HepG2 (cell line): Measurements from ENCODE around the gene HINT1. TPM values are rescaled to one million over a fixed set of nuclear protein-coding genes. Genes with fewer than 3 reads are reported as not detected.

Experiments used
- ATAC-seq: fragments of 200-7000 bp; cut with Tn5 transposase; 3 replicates; pipeline ENCODE4 v1.9.1; 2020; ENCODE audit warnings: mild to moderate bottlenecking, moderate library complexity
- BruUV-seq: library from RNA; stranded (reverse); fragments of 400-500 nt; replicated peaks from 2 replicates; lab custom pipeline; 2021; lab: Mats Ljungman, UMichigan
- CTCF ChIA-PET: fragments of 300-600 bp; formaldehyde crosslinking; extraction: SDS; loops from one replicate; lab custom pipeline; 2021; ENCODE audit warnings: low total read pairs, inconsistent platforms, low intra/inter-chr PET ratio; lab: Yijun Ruan, JAX
- POLR2A ChIA-PET: fragments of 350-600 bp; sonication (Branson Sonifier 250); formaldehyde crosslinking; loops from one replicate; lab custom pipeline; 2020; ENCODE audit warnings: antibody characterized with exemption, inconsistent platforms; lab: Yijun Ruan, JAX
- DNase-seq: peaks from one replicate; pipeline ENCODE4 v3.0.0-alpha.2; 2015; ENCODE audit warnings: low spot score
- FAIRE-seq: peaks from 3 replicates; lab custom pipeline; 2011; peaks lifted over from hg19 to GRCh38; lab: Jason Lieb, UNC
- H2AFZ ChIP-seq: one replicate; pipeline ENCODE4 v1.6.1; 2011; ENCODE audit warnings: low read length, inconsistent platforms
- H3K27ac ChIP-seq: fragments of 300-600 bp; 3 replicates; pipeline ENCODE4 v1.8.0; 2011; ENCODE audit warnings: mixed run types, mild to moderate bottlenecking, mixed read lengths, low read length, inconsistent platforms; ENCODE audit not compliant: insufficient read depth; ENCODE audit errors: extremely low read length
- H3K27me3 ChIP-seq, 2 experiments: fragments of 200-600 bp in 1 of 2; 2 replicates in 1 of 2; 3 replicates in 1 of 2; pipeline versions ENCODE4 v1.6.0 to v1.8.0; 2011; ENCODE audit warnings: low read length in 2 of 2, mild to moderate bottlenecking in 2 of 2, moderate library complexity in 2 of 2, inconsistent platforms in 1 of 2; ENCODE audit not compliant: insufficient read depth in 2 of 2, control insufficient read depth in 1 of 2
- H3K36me3 ChIP-seq, 2 experiments: fragments of 200-600 bp in 1 of 2; replicated peaks in 1 of 2; 2 replicates in 1 of 2; 3 replicates in 1 of 2; pipeline versions ENCODE4 v1.5.1 to v1.8.0; 2011; ENCODE audit warnings: low read length in 2 of 2, inconsistent platforms in 1 of 2; ENCODE audit not compliant: insufficient read depth in 2 of 2, control insufficient read depth in 1 of 2
- H3K4me1 ChIP-seq: 2 replicates; pipeline ENCODE4 v1.5.1; 2012; ENCODE audit warnings: low read length, inconsistent platforms; ENCODE audit not compliant: insufficient read depth
- H3K4me2 ChIP-seq: 2 replicates; pipeline ENCODE4 v1.6.0; 2011; ENCODE audit warnings: low read depth, low read length, inconsistent platforms
- H3K4me3 ChIP-seq, 3 experiments: fragments of 200-600 bp in 1 of 3; sonication (generic), shearing (Covaris generic) in 1 of 3; replicated peaks in 1 of 3; 2 replicates each; pipeline ENCODE4 v1.5.1; 2011 to 2016; ENCODE audit warnings: low read length in 3 of 3, inconsistent platforms in 2 of 3, low read depth in 2 of 3, mild to moderate bottlenecking in 2 of 3, control low read depth in 1 of 3, mixed read lengths in 1 of 3; ENCODE audit not compliant: insufficient read depth in 1 of 3
- H3K79me2 ChIP-seq: one replicate; pipeline ENCODE4 v1.6.1; 2011; ENCODE audit warnings: low read length, inconsistent platforms; ENCODE audit not compliant: insufficient read depth
- H3K9ac ChIP-seq: 2 replicates; pipeline ENCODE4 v1.6.0; 2011; ENCODE audit warnings: mild to moderate bottlenecking, low read depth, low read length, inconsistent platforms; ENCODE audit not compliant: insufficient read depth
- H3K9me3 ChIP-seq: 2 replicates; pipeline ENCODE4 v1.5.1; 2012; ENCODE audit warnings: mild to moderate bottlenecking, low read length
- H4K20me1 ChIP-seq: 2 replicates; pipeline ENCODE4 v1.6.0; 2011; ENCODE audit warnings: inconsistent platforms, mild to moderate bottlenecking, low read length, moderate library complexity; ENCODE audit not compliant: insufficient read depth
- HHEX ChIP-seq: IDR thresholded peaks from 2 replicates; pipeline ENCODE4 v1.6.1; 2016; ENCODE audit warnings: control low read depth
- MEIS1 ChIP-seq: sonication (generic); formaldehyde crosslinking; IDR thresholded peaks from 2 replicates; pipeline ENCODE4 v1.9.0; 2021; ENCODE audit warnings: mild to moderate bottlenecking, missing genetic modification reagents, moderate library complexity, borderline replicate concordance
- PBX2 ChIP-seq: IDR thresholded peaks from 2 replicates; pipeline ENCODE4 v1.6.1; 2016; ENCODE audit warnings: control low read depth
- THAP9 ChIP-seq: sonication (generic); formaldehyde crosslinking; IDR thresholded peaks from 2 replicates; pipeline ENCODE4; 2020; ENCODE audit warnings: missing genetic modification reagents, mild to moderate bottlenecking, borderline replicate concordance
- ZMYM3 ChIP-seq: sonication (generic); formaldehyde crosslinking; IDR thresholded peaks from 2 replicates; pipeline ENCODE4 v1.5.1; 2020; ENCODE audit warnings: mild to moderate bottlenecking, missing genetic modification reagents
- ZNF136 ChIP-seq: sonication (generic); formaldehyde crosslinking; IDR thresholded peaks from 2 replicates; pipeline ENCODE4 v1.8.1; 2022; ENCODE audit warnings: low read depth, mild to moderate bottlenecking, moderate library complexity, missing genetic modification reagents
- ZNF557 ChIP-seq: sonication (generic); formaldehyde crosslinking; IDR thresholded peaks from 2 replicates; pipeline ENCODE4 v1.4.0; 2020; ENCODE audit warnings: missing genetic modification reagents
- ZNF558 ChIP-seq: sonication (generic); formaldehyde crosslinking; IDR thresholded peaks from 2 replicates; pipeline ENCODE4 v1.9.0; 2022; ENCODE audit warnings: mild to moderate bottlenecking, missing genetic modification reagents, borderline replicate concordance
- ZNF589 ChIP-seq: sonication (generic); formaldehyde crosslinking; conservative IDR thresholded peaks from 2 replicates; pipeline ENCODE4 v1.8.0; 2022; ENCODE audit warnings: mild to moderate bottlenecking, moderate library complexity, missing genetic modification reagents
- WGBS: methylation state at CpG from one replicate; pipeline ENCODE4 v1.1.6; 2017; ENCODE audit warnings: low lambda C conversion rate; 5-methylcytosine and 5-hydroxymethylcytosine counted together
- in situ Hi-C: cut with HindIII; loops from 2 replicates; pipeline ENCODE4 v1.10.0; 2017; ENCODE audit warnings: low pct_unique_long_range_greater_than_20kb; ENCODE audit not compliant: extremely low pct_ligation_motif_present
- intact Hi-C: fragments of 100-400 bp; cut with micrococcal nuclease; formaldehyde crosslinking; loops from one replicate; pipeline ENCODE4 v1.10.0; 2022; ENCODE audit not compliant: unreplicated experiment
- polyA plus RNA-seq, 8 experiments: library from polyadenylated mRNA; depleted of rRNA in 3 of 8; stranded (reverse) in 7 of 8; unstranded in 1 of 8; fragments of >200 nt; fragmentation: Illumina TruSeq in 4 of 8; extraction: Trizol in 4 of 8; gene quantifications; 2 replicates each; pipeline versions ENCODE4 v1.2.1 to v1.2.3, GENCODE V29; 2011 to 2016; ENCODE audit warnings: low read depth in 4 of 8, missing spikeins in 1 of 8, mixed read lengths in 1 of 8; ENCODE audit not compliant: insufficient read depth in 1 of 8
- total RNA-seq, 5 experiments: library from RNA; depleted of rRNA; stranded (reverse); fragments of >200 nt; fragmentation: Illumina TruSeq; extraction: Trizol; gene quantifications; 2 replicates each; pipeline ENCODE4 v1.2.3, GENCODE V29; 2016; ENCODE audit warnings: low read depth in 1 of 5

Gene HINT1
- total and polyA plus RNA-seq, 2 of the 13 experiments (the other 11 are each of a cell fraction or from before 2014, with no cell fraction given): 428 to 997 TPM

- H4K20me1 ChIP-seq: peaks cover 3% of the 10 kb centered on the region
- CTCF ChIA-PET: no interaction called here
- H3K36me3 ChIP-seq: 0 out of 5 replicates have a peak, but pooled peaks cover 0 to under 1% of the 10 kb centered on the region in 2 experiments
- intact Hi-C loops: no loop called here
- no peak overlapping the region for H3K9ac ChIP-seq
- H3K9me3 ChIP-seq: no peaks in the 10 kb centered on the region
- no peak overlapping the region for H2AFZ ChIP-seq
- H3K4me3 ChIP-seq: no peak overlapping the region
- peaks cover 37% of the 10 kb centered on the region for H3K4me1 ChIP-seq
- 88% methylated on average over 5 of the region's 5 CpGs for WGBS
- no peaks in the 10 kb centered on the region; a peak in 1 of 5 replicates for H3K27me3 ChIP-seq
- ATAC-seq (no peak), DNase-seq (no peak), FAIRE-seq (no peak)
- BruUV-seq: no TSS peak
- peaks cover 31% of the 10 kb centered on the region for H3K79me2 ChIP-seq
- TF ChIP-seq THAP9 (CRISPR knock-in tag): no peak
- no peak for TF ChIP-seq PBX2 (CRISPR knock-in tag)
- no peak for TF ChIP-seq ZNF557
- TF ChIP-seq ZNF136 (CRISPR knock-in tag): no peak
- no peak for TF ChIP-seq HHEX (CRISPR knock-in tag)
- no peak for TF ChIP-seq ZMYM3
- TF ChIP-seq ZNF589: no peak
- TF ChIP-seq MEIS1 (CRISPR knock-in tag): no peak
- TF ChIP-seq ZNF558 (CRISPR knock-in tag): no peak
- in situ Hi-C loops: no loop called here
- POLR2A ChIA-PET: no interaction called here
- H3K4me2 ChIP-seq: no peak overlapping the region
- no peak overlapping the region for H3K27ac ChIP-seq
Observed at GRCh38 chr5:131167615-131168014, 2.6 kb upstream of the HINT1 start.
